ENCODE measurements around the gene ATP5F1B. TPM values are rescaled to one million over a fixed set of nuclear protein-coding genes. Genes with fewer than 3 reads are reported as not detected.

The ATP5F1B gene
- total RNA-seq, 4 donors from 2014 or later: 323 to 838 (median 466) TPM

DNA sequence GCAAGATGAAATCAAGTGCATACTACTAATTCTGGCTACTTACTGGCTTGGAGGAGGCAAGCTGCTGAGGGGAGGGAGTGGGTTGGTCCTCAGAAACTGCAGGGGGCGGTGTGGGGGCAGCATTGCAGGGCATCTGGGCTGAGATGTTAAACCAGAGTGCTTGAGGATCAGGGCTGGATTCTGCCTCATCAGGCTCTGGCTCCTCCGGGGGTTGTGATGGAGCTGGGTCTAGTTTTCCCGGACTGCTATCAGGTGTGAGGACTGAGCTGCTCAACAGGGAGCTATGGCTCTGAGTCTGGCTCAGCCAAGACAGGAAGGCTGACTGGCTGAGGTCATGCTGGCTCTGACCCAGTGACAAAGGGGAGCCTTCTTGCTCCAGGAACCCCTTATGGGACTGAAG is 44.3 kb downstream of the ATP5F1B start:
- TF ChIP-seq, protein P1, sequence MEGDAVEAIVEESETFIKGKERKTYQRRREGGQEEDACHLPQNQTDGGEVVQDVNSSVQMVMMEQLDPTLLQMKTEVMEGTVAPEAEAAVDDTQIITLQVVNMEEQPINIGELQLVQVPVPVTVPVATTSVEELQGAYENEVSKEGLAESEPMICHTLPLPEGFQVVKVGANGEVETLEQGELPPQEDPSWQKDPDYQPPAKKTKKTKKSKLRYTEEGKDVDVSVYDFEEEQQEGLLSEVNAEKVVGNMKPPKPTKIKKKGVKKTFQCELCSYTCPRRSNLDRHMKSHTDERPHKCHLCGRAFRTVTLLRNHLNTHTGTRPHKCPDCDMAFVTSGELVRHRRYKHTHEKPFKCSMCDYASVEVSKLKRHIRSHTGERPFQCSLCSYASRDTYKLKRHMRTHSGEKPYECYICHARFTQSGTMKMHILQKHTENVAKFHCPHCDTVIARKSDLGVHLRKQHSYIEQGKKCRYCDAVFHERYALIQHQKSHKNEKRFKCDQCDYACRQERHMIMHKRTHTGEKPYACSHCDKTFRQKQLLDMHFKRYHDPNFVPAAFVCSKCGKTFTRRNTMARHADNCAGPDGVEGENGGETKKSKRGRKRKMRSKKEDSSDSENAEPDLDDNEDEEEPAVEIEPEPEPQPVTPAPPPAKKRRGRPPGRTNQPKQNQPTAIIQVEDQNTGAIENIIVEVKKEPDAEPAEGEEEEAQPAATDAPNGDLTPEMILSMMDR (IDR thresholded peaks at IDR 0.05; ENCODE audit: low read depth): no peak

DNA sequence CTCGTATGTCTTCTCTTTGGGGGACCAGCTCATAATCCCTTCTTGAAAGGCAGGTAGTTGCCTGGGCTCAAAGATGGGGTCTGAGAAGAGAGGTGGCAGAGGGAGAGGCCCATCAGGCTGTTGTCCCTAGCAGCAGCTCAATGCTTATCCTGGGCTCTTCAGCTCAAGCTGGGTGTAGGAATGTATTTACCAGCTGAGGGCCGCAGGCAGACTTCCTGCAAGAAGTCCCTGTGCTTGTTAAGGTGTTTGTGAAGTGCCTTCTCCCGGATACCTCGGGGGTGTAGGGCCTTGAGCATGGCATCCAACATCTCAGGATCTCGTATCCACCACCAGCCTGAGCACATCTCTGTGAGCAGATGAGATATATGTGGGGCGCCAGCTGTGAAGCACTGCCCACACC is 45.0 kb downstream of the ATP5F1B start:
- TF ChIP-seq, protein P1 (IDR thresholded peaks at IDR 0.05; ENCODE audit: low read depth): no peak

DNA sequence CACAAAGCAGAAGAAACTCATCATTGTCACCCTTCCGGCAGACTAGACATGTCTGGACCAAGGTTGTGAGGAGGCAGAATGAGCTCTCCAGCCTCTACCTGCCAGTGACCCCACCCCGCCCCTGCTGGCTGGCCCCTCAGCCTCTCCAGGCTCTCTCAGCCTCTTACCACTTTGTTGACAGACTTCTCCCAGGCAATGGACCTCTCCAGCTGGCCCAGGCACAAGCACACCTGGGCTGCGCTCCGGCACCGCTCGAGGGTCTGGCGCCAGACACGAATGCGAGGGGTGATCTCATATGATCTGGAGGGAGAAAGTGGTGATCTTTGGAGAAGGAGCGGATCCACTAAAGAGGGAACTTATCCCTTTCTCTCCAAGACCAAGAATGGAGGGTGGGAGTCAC is 46.0 kb downstream of the ATP5F1B start:
- TF ChIP-seq, protein P1 (IDR thresholded peaks at IDR 0.05; ENCODE audit: low read depth): no peak

DNA sequence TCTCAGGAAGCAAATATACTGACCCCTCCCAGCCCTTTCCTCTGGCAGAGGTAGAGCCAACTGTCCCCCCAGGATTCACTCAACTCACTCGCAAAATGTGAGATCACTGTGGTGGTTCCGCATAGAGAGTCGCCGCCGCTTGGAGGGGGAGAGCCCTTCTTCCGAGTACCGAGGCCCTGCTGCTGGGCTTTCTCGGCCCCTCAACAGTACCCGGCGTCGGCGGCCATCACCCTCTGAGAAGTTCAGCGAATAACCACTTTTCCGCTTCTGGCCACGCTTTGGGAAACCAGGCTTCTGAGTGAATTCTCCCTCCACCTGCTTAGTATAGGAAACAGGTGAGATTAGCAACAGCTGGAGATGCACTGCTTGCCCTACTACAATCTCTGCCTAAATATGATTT is 46.7 kb downstream of the ATP5F1B start:
- TF ChIP-seq, protein P1 (IDR thresholded peaks at IDR 0.05; ENCODE audit: low read depth): no peak

DNA sequence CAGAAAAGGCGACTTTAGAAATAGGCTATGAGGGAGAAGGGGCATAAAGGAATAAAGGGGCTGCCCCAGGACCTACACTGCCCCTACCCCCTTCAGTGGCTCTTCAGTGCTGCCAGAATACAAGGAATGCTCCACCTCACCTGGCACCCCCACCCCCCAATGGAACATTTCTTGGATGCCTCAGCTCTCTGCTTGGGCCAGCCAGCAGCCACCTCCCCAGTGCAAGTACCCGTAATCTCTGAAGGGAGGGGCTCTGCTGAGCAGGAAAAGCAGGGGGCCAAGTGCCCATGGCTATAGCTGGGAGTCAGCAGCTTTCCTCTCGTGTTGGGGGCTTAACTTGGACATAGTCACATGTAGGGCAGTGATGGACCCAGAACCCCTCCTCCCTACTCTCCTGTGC is 49.0 kb downstream of the ATP5F1B start:
- TF ChIP-seq, protein P1 (IDR thresholded peaks at IDR 0.05; ENCODE audit: low read depth): no peak

DNA sequence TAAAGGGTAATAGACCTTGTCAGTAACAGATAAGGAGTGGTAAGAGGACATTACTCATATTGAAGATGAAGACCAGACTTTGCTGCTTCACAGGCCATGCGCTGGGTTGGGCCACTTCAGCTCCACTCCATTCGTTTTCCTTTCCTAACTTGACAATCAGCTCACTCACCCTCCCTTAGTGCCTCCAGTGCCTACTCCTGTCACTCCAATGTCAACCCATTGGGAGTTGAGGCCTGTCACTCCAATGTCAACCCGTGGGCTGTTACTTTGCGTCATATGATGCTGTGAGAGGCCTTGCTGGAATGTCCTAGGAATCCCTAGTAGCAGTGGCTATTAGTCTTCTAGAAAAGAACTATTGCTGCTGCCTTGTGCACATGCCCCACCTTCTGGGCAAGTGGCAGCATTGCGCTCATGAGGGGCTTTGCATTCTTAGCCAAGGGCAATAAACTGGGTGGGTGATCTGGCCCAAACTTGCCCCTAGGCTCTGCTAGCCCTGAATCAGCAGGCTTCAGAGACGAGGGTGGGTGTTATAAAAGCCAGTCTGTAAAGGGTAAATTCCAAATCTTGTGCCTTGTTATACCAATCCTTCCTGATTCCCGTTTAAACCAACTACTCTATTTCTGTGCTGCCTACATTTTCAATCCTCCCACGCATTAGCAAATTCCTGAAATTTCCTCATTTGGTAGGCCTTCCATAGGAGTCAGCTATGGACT is 51.7 kb downstream of the ATP5F1B start:
- TF ChIP-seq, protein P1 (IDR thresholded peaks at IDR 0.05; ENCODE audit: low read depth): no peak

DNA sequence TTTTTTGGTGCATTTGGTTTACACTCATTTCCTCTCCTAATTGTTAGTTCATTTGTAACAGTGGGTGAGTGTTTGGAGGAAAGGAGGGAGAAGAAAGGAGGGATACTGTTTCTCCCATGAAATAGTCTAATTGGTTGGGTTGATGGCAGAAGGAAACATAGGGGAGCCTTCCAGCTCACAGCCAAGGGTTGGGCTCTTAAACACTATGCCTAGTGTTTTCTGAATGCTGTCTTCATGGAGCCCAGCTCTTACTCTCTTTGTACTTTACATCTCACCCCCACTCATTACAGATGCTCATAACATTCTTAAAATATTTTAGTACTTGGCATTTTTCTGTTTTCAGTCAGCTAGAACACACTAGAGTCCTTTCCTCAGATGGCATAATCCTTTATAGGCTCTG is 53.8 kb downstream of the ATP5F1B start:
- TF ChIP-seq, protein P1 (IDR thresholded peaks at IDR 0.05; ENCODE audit: low read depth): no peak

All from subcutaneous adipose tissue (tissue), 4 donors.